ENCODE data around the gene RDH16.
A peak's percentile ranks its signal among the peaks of the same experiment; 100 is the strongest.

Gene RDH16

GRCh38 chr12:56957229-56958052 lies at the start of gene RDH16:
Gene RDH16 (minus strand): TSS chr12:56957608. CDS start chr12:56957462, 146 bp downstream.
- no peak for TF ChIP-seq CTCF (conservative IDR thresholded peaks at IDR 0.05; ENCODE audit: low read depth, low read length)
- DNase-seq (ENCODE audit: low read depth): no peak
- no peak within 1 kb of the TSS for H3K4me3 ChIP-seq (ENCODE audit: low read length)

- no peak for TF ChIP-seq CTCF (conservative IDR thresholded peaks at IDR 0.05; ENCODE audit: low read depth, low read length)
- H3K4me3 ChIP-seq (ENCODE audit: low read length): peak overlapping the region; percentile 38
- DNase-seq (ENCODE audit: low read depth): no peak
These were observed 49.5 kb upstream of the RDH16 start for GRCh38 chr12:57006809-57007475.

GRCh38 chr12:57005980-57006808 lies 48.8 kb upstream of the RDH16 start, which contains the start of gene ZBTB39:
Gene ZBTB39 (minus strand): TSS chr12:57006546. CDS start chr12:57004917, 1,629 bp downstream.
- peak; percentile 42 for TF ChIP-seq CTCF (conservative IDR thresholded peaks at IDR 0.05; ENCODE audit: low read depth, low read length)
- peak within 1 kb of the TSS; percentile 81 for H3K4me3 ChIP-seq (ENCODE audit: low read length)
- no peak for DNase-seq (ENCODE audit: low read depth)

- DNase-seq (ENCODE audit: low read depth): no peak
- no peak overlapping the region for H3K4me3 ChIP-seq (ENCODE audit: low read length)
- no peak for TF ChIP-seq CTCF (conservative IDR thresholded peaks at IDR 0.05; ENCODE audit: low read depth, low read length)
These were observed 47.2 kb upstream of the RDH16 start for GRCh38 chr12:57004651-57005050.

GRCh38 chr12:57003395-57003794 lies 46.0 kb upstream of the RDH16 start:
- no peak overlapping the region for H3K4me3 ChIP-seq (ENCODE audit: low read length)
- no peak for TF ChIP-seq CTCF (conservative IDR thresholded peaks at IDR 0.05; ENCODE audit: low read depth, low read length)
- DNase-seq (ENCODE audit: low read depth): no peak

- no peak overlapping the region for H3K4me3 ChIP-seq (ENCODE audit: low read length)
- TF ChIP-seq CTCF (conservative IDR thresholded peaks at IDR 0.05; ENCODE audit: low read depth, low read length): peak; percentile 84
- DNase-seq (ENCODE audit: low read depth): no peak
These were observed 44.1 kb upstream of the RDH16 start for GRCh38 chr12:57001448-57001906.
